Hindlimb muscle (tissue), 1 donor: Measurements from ENCODE around the gene CAMK2N2. TPM values are rescaled to one million over a fixed set of nuclear protein-coding genes. Genes with fewer than 3 reads are reported as not detected.
A peak's percentile ranks its signal among the peaks of the same experiment; 100 is the strongest.
"Not testable (repeated sequence)": the region's sequence is repeated elsewhere in the genome, so short reads cannot be mapped to it uniquely, and the experiment has no call there.

Experiments used
- DNase-seq: peaks from one replicate; pipeline ENCODE4 v3.0.0-alpha.2; 2013
- polyA plus RNA-seq: library from polyadenylated mRNA; unstranded; fragments of 120-200 nt; gene quantifications from one replicate; pipeline ENCODE4 v1.2.1, GENCODE V29; 2013; ENCODE audit not compliant: insufficient read length

The CAMK2N2 gene
- polyA plus RNA-seq, 1 donor, result not detected

GRCh38 chr3:184272269-184272668, 10.9 kb upstream of the CAMK2N2 start:
- no peak for DNase-seq

- not testable (repeated sequence) for DNase-seq
Observed at GRCh38 chr3:184267249-184267648, 5.9 kb upstream of the CAMK2N2 start.

GRCh38 chr3:184262764-184263179, 1.4 kb upstream of the CAMK2N2 start:
- no peak for DNase-seq

GRCh38 chr3:184261854-184262763, 756 bp upstream of the CAMK2N2 start:
- no peak for DNase-seq

GRCh38 chr3:184260724-184261269, 556 bp downstream of the CAMK2N2 start:
- DNase-seq, result no peak

GRCh38 chr3:184259878-184260723, 1.3 kb downstream of the CAMK2N2 start:
- DNase-seq, result peak; percentile 53

GRCh38 chr3:184259396-184259877, 1.9 kb downstream of the CAMK2N2 start:
- DNase-seq, result no peak

GRCh38 chr3:184258926-184259325, 2.4 kb downstream of the CAMK2N2 start:
- no peak for DNase-seq

GRCh38 chr3:184257083-184257915, 4.1 kb downstream of the CAMK2N2 start:
- no peak for DNase-seq

GRCh38 chr3:184255291-184256039, 5.9 kb downstream of the CAMK2N2 start:
- DNase-seq, result no peak

- peak; percentile 54 for DNase-seq
Observed at GRCh38 chr3:184250167-184250828, 11.1 kb downstream of the CAMK2N2 start.

- DNase-seq, result peak; percentile 94
Observed at GRCh38 chr3:184249412-184250166, 11.8 kb downstream of the CAMK2N2 start, which contains the start of gene EEF1AKMT4. Gene EEF1AKMT4 (plus strand): TSS chr3:184249672. CDS start chr3:184249695, 23 bp downstream.

- peak; percentile 91 for DNase-seq
Observed at GRCh38 chr3:184248454-184249411, 12.6 kb downstream of the CAMK2N2 start, which contains the start of gene ALG3. Gene ALG3 (minus strand): TSS chr3:184248962. CDS start chr3:184248940, 22 bp downstream.

GRCh38 chr3:184242297-184242685, 19.1 kb downstream of the CAMK2N2 start:
- no peak for DNase-seq

- no peak for DNase-seq
Observed at GRCh38 chr3:184241447-184242296, 19.7 kb downstream of the CAMK2N2 start.

- no peak for DNase-seq
Observed at GRCh38 chr3:184241141-184241446, 20.3 kb downstream of the CAMK2N2 start.

GRCh38 chr3:184240384-184241140, 20.8 kb downstream of the CAMK2N2 start:
- peak; percentile 51 for DNase-seq
